Epithelial cell of proximal tubule (primary cell): Measurements from ENCODE around the gene PDZD4. TPM values are rescaled to one million over a fixed set of nuclear protein-coding genes. Genes with fewer than 3 reads are reported as not detected.

ENCODE experiments used
- DNase-seq: peaks from one replicate; pipeline ENCODE4 v3.0.0-alpha.2; 2011; ENCODE audit warnings: low read depth
- H3K4me3 ChIP-seq: 2 replicates; pipeline ENCODE4 v1.5.1; 2011; ENCODE audit warnings: low read depth, mild to moderate bottlenecking, low read length
- total RNA-seq: library from RNA; depleted of rRNA; stranded (reverse); fragments of >200 nt; gene quantifications from 2 replicates; pipeline ENCODE4 v1.2.3, GENCODE V29; 2015
- TF ChIP-seq, protein P1 (sequence below): conservative IDR thresholded peaks from 2 replicates; pipeline ENCODE4 v1.5.1; 2012; ENCODE audit warnings: low read depth, mild to moderate bottlenecking, low read length

Gene PDZD4
- total RNA-seq, 1 donor from 2014 or later = 0.17 TPM

DNA sequence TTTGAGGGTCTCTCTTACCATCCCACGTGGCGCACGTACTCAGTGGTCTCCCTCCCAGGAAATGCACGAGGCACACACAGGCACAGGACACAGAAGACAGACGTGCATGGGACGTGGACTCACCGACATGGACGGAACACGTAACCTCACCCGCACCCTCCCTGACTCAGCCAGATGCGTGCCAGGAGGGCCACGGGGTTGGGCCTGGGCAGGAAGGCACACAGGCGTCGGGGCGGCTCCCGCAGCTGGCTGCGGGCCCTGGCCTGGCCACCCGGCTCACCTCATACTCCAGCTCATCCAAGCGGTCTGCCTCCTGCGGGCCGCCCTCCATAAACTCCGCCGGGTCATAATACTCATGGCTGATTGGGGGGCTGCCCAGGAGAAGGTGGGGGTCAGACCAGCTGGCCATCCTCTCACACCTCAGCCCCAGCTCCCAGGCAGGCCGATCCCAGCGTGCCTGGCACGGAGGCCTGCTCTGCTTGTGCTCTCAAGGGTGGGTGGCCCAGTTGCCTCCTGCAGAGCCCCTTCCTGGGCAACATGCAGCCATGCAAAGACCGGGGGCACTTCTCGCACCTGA is 23.3 kb downstream of the PDZD4 start:
- TF ChIP-seq, protein P1, sequence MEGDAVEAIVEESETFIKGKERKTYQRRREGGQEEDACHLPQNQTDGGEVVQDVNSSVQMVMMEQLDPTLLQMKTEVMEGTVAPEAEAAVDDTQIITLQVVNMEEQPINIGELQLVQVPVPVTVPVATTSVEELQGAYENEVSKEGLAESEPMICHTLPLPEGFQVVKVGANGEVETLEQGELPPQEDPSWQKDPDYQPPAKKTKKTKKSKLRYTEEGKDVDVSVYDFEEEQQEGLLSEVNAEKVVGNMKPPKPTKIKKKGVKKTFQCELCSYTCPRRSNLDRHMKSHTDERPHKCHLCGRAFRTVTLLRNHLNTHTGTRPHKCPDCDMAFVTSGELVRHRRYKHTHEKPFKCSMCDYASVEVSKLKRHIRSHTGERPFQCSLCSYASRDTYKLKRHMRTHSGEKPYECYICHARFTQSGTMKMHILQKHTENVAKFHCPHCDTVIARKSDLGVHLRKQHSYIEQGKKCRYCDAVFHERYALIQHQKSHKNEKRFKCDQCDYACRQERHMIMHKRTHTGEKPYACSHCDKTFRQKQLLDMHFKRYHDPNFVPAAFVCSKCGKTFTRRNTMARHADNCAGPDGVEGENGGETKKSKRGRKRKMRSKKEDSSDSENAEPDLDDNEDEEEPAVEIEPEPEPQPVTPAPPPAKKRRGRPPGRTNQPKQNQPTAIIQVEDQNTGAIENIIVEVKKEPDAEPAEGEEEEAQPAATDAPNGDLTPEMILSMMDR = no peak
- DNase-seq = no peak
- no peak overlapping the region for H3K4me3 ChIP-seq

DNA sequence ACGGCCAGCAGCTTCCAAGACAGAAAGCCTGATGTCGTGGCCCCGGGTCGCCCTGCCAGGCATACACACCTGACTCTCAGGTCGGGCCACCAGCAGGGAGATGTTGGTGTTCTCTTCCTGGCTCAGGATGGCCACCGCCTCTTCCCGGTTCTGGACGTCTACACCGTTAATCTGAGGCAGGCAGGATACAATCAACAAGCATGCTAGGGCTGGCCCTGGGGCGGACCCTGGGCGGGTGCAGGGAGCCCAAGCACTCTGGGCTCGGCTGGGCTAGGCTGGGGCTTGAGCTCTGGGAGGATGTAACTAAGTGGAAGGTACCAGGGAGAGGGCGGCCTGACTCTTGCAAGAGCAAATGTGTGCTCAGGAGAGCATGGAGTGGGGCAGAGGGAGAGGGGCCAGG is 24.9 kb downstream of the PDZD4 start:
- DNase-seq = no peak
- H3K4me3 ChIP-seq = no peak overlapping the region
- TF ChIP-seq, protein P1 = no peak

DNA sequence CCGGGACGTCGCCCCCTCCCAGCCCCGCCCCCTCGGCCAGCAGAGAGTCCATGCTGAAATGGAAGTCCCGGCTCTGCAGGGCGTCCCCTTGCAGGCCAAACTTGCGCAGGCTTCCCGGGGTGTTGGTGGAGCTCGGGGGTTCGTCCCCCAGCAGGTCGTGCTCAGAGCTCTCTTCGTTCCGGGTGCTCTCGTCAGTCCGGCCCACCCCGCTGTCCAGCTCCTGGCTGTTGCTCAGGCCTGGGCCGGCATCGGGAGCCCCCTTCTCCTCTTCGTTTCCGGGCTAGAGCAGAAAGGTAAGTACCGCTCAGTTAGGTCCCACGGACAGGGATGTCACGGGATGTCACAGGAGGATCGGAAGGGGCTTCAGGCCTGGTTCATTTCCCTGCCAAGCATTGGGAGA is 25.7 kb downstream of the PDZD4 start:
- TF ChIP-seq, protein P1 = no peak
- no peak for DNase-seq
- H3K4me3 ChIP-seq = no peak overlapping the region

DNA sequence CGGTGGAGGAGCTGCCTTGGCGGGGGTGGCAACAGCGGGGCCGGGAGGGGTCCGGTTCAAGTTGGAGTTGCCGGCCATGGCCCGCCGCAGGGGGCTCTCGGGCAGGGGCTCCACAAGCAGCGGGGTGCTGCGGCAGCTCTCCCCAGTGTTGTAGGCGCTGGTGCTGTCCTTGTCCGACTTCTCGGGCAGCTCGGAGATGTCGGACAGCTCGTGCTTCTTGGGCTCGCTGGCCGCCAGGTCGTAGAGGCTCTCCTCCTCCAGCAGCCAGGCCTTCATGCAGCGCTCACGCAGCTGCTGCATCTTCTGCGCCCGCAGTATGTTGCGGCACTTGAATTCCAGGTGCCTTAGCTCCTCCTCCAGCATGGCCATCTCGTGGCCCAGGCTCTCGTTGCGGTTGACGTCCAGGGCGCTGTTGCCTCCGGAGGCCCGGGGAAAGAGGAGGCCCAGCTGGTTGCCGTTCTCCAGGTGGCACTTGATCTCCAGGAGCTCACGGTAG is 26.2 kb downstream of the PDZD4 start:
- DNase-seq = no peak
- TF ChIP-seq, protein P1 = no peak
- H3K4me3 ChIP-seq = no peak overlapping the region

DNA sequence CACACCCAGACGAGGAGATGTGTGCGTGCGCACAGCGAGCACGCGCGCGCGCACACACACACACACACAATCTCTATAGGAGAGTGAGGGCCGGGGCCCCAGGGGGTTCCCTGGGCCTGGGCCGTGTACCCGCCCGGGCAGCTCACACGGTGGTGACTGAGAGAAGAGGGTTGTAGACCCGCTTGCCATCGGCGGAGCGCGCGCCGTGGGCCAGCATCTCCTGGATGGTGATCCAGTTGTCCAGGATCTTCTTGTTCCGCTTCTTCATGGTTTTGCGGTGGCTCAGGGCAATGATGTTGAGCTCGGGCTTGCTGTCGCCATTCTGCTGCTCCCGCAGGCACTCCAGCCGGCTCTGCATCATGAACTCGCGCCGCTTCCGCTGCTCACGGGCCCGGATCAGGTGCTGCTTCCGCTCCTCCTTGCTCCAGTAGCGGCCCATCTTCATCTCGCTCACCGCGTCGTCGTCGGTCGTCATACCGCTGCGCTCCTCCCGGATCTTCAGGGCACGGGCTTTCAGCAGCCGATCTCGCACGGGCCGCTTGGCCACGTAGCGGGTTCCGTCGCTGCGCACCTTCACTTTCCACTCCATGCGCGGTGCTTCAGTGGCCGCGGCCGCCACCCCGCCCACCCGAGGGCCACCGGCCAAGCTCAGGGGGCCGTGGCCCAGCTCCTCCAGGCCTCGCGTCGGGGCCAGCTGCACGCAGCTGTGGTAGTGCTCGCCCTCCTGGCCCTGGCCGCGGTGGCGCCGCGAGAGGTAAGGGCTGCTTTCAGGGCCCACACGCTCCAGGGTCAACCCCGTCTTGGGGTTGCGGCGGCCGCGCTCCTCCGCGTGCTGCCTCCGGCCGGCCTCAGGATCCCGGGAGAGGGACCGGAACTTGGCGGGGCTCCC is 26.9 kb downstream of the PDZD4 start:
- TF ChIP-seq, protein P1 = no peak
- no peak for DNase-seq
- H3K4me3 ChIP-seq = no peak overlapping the region

DNA sequence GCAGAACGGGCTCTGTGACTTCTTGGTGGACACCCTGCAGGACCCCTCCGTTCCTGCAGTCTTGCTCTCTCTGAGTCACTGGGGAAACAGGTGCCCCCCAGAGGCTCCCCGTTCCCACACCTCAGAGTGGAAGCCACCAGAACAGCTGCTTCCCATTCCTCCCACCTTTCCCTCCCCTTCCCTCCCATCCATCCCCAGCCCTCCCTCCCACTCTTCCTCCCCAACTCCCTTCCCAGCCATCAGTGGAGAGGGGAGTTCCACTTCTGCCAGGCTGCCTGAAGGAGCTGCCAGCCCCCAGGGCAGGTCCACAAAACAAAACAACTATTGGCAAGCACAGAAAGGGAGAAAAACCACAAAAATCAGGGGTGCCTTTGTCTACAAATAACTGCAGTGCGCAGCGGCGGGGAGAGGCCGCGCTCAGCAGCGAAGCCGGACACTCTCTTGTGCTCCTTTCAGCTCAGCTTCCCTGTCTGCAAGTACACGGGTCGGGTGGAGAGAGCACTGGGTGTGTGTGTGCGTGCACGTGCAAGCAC is 27.8 kb downstream of the PDZD4 start:
- TF ChIP-seq, protein P1 = no peak
- no peak overlapping the region for H3K4me3 ChIP-seq
- DNase-seq = no peak
